Right lobe of liver (tissue), 4 donors: ENCODE measurements around the gene UXS1.

ENCODE experiments used
- POLR2A ChIP-seq: fragments of 450-650 bp; IDR thresholded peaks from one replicate; pipeline ENCODE4 v1.6.1; 2017; ENCODE audit warnings: antibody characterized with exemption, mild to moderate bottlenecking
- TF ChIP-seq, protein P1 (sequence below), 4 donors: fragments of 200-600 bp in 3 of 4; fragments of 450-650 bp in 1 of 4; IDR thresholded peaks; one replicate each; pipeline versions ENCODE4 v1.5.1 to v1.8.0; 2016 to 2022; ENCODE audit warnings: antibody characterized with exemption in 4 of 4, mild to moderate bottlenecking in 2 of 4
- donor health status: DM: no; HTN: no; CAD: no.
- donor health status: DM: no; HTN: no; CAD: no.
- donor health status: DM: no; HTN: yes; CAD: no.

DNA sequence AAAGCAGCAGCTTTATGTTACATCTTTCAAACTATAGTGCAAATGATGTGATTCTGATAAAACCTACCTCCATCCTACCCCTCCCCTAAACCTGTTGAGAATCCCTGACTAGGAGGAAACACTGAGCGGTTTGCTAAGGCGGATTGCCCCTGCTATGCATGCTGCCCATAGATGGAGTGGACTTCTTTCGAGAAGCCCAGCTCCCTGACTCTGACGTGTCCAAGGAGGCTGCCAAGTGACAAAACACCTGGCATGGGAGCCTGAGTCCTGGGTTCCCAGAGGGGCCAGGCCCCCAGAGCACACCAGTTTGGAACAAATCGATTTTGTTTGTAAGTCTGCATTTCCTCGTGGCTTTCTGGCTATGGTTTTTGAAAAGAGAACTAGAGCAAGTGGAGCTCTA is 1.4 kb upstream of the UXS1 start:
- no peak for TF ChIP-seq POLR2A
- TF ChIP-seq, protein P1, sequence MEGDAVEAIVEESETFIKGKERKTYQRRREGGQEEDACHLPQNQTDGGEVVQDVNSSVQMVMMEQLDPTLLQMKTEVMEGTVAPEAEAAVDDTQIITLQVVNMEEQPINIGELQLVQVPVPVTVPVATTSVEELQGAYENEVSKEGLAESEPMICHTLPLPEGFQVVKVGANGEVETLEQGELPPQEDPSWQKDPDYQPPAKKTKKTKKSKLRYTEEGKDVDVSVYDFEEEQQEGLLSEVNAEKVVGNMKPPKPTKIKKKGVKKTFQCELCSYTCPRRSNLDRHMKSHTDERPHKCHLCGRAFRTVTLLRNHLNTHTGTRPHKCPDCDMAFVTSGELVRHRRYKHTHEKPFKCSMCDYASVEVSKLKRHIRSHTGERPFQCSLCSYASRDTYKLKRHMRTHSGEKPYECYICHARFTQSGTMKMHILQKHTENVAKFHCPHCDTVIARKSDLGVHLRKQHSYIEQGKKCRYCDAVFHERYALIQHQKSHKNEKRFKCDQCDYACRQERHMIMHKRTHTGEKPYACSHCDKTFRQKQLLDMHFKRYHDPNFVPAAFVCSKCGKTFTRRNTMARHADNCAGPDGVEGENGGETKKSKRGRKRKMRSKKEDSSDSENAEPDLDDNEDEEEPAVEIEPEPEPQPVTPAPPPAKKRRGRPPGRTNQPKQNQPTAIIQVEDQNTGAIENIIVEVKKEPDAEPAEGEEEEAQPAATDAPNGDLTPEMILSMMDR (IDR thresholded peaks at IDR 0.05): no peak
